ENCODE data around the gene KRTAP6-1.

The KRTAP6-1 gene

DNA sequence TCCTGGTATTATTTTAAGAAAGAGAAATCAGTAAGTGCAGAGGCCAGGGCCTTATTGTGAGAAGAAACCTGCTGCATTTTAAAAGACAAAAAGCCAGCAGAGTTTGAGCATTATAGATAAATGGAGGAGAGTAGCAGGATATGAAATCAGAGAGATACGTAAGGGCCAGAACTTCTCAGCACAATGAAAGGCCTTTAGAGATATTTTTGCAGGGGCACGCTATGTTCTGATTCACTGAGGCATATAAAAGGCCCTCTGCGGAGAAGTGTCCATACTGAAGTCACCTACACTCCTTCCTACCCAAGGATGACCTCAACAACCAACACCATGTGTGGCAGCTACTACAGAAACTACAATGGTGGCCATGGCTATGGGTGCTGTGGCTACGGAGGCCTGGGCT is 21.6 kb downstream of the KRTAP6-1 start, which contains the start of gene KRTAP6-3:
KRTAP6-3 (plus strand) TSS at position 301 of the 400 bp plus-strand sequence; CDS start at position 307, 6 bp downstream.
- no peak for DNase-seq (ENCODE audit: low read depth, low spot score)
- TF ChIP-seq, protein P1, sequence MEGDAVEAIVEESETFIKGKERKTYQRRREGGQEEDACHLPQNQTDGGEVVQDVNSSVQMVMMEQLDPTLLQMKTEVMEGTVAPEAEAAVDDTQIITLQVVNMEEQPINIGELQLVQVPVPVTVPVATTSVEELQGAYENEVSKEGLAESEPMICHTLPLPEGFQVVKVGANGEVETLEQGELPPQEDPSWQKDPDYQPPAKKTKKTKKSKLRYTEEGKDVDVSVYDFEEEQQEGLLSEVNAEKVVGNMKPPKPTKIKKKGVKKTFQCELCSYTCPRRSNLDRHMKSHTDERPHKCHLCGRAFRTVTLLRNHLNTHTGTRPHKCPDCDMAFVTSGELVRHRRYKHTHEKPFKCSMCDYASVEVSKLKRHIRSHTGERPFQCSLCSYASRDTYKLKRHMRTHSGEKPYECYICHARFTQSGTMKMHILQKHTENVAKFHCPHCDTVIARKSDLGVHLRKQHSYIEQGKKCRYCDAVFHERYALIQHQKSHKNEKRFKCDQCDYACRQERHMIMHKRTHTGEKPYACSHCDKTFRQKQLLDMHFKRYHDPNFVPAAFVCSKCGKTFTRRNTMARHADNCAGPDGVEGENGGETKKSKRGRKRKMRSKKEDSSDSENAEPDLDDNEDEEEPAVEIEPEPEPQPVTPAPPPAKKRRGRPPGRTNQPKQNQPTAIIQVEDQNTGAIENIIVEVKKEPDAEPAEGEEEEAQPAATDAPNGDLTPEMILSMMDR (IDR thresholded peaks at IDR 0.05; ENCODE audit: low read depth, low read length) = no peak
- in situ Hi-C loops (cut with HindIII; ENCODE audit: low sequenced_read_pairs) = no loop called here
- H3K4me3 ChIP-seq (ENCODE audit: low read depth, low read length) = no peak within 1 kb of the TSS

DNA sequence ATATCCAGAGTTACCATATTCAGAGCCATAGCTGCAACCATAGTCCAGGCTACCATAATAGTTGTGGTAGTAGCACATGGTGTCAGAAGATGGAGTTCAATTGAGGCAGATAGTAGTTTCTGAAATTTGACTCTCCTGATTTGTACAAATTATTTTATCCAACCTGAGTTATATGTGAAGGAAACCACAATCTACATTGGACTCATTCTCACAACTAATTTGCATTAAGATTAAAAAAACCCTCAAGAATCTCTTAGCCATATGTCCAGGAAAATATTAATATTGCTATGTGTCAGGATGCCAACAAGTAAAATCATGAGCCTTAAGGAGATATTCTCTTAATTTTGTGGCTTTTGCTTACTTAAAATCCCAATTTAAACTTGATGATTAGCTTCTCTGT is 23.4 kb downstream of the KRTAP6-1 start, which contains the start of gene KRTAP22-2:
KRTAP22-2 (minus strand) TSS at position 101 of the 400 bp plus-strand sequence.
- in situ Hi-C loops (cut with HindIII; ENCODE audit: low sequenced_read_pairs) = no loop called here
- no peak for DNase-seq (ENCODE audit: low read depth, low spot score)
- H3K4me3 ChIP-seq (ENCODE audit: low read depth, low read length) = no peak within 1 kb of the TSS
- TF ChIP-seq, protein P1 (IDR thresholded peaks at IDR 0.05; ENCODE audit: low read depth, low read length) = no peak

DNA sequence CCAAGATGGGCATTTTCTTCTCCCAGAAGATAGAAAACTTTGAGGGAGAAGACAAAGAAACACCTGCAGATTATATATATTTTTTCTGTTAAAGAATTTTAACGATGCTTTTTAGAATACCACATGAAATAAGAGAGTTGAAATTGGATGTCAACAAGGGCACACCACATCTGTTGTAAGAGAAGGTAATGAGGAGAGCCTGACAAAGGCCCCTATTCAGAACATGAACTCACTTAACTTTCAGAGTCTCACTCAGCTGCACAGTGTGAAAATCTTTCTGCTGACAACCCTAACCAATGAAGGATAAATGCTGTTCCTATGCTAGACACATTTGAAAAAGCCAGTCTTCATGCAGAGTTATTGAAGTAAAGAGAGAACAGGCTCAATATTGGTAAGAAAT is 30.9 kb downstream of the KRTAP6-1 start:
- no peak overlapping the region for H3K4me3 ChIP-seq (ENCODE audit: low read depth, low read length)
- in situ Hi-C loops (cut with HindIII; ENCODE audit: low sequenced_read_pairs) = no loop called here
- TF ChIP-seq, protein P1 (IDR thresholded peaks at IDR 0.05; ENCODE audit: low read depth, low read length) = no peak
- DNase-seq (ENCODE audit: low read depth, low spot score) = no peak

DNA sequence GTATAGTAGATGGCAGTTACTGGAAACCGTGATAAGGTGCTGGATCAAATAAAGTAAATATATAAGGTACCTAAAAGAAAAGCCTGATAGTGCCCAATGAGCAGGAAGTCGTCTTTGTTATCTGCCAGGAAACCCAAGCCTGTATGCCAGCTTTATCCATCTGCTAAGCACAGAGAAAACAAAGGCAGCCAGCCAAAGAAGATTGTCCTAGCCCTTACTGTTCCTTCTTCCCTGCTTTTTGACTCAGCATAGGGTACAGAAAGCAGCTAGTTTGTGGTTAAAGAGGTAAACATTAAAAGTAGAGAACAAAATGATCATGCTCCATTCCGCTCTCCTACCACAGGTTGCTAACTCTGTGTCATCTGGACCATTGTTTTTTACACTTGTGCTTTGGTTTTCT is 33.6 kb downstream of the KRTAP6-1 start:
- no peak for DNase-seq (ENCODE audit: low read depth, low spot score)
- H3K4me3 ChIP-seq (ENCODE audit: low read depth, low read length) = no peak overlapping the region
- in situ Hi-C loops (cut with HindIII; ENCODE audit: low sequenced_read_pairs) = no loop called here
- TF ChIP-seq, protein P1 (IDR thresholded peaks at IDR 0.05; ENCODE audit: low read depth, low read length) = no peak

DNA sequence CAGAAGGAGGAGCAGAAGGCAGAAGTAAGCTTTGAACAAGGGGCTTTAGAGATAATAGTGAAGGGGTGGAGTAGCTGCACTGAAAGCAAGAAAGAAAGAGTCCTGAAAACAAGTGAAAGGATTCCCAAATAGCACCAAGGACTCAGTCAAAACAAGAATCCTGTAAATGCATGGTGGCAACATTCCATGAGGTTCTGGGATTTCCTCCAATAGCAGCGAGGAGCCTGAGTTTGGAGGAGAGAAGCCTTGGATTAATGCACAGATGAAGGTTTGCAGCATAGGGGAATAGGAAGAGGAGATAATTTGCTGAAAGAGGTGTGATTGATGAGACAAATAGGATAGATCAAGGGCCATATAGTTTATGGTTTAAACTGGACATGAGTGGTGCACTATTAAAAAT is 34.4 kb downstream of the KRTAP6-1 start:
- H3K4me3 ChIP-seq (ENCODE audit: low read depth, low read length) = no peak overlapping the region
- in situ Hi-C loops (cut with HindIII; ENCODE audit: low sequenced_read_pairs) = no loop called here
- TF ChIP-seq, protein P1 (IDR thresholded peaks at IDR 0.05; ENCODE audit: low read depth, low read length) = no peak
- DNase-seq (ENCODE audit: low read depth, low spot score) = no peak

DNA sequence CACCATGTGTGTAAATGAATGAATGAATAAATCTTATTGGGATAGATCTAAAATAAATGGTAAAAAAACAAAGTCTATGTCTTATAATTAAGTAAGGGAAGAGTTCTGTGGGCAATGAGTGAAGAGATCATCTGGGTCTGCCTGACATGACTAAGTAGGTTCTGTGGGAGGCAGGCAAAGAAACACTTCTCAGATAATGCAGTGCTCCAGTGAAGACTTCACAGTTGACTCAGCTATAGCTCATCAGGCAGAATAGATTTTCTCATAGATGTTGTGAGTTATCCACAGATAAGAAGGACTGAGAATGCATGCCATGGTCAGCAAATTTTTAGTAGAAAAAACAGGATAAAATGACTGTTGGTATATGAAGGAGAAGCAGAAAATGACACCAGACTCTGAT is 36.0 kb downstream of the KRTAP6-1 start:
- no peak overlapping the region for H3K4me3 ChIP-seq (ENCODE audit: low read depth, low read length)
- in situ Hi-C loops (cut with HindIII; ENCODE audit: low sequenced_read_pairs) = no loop called here
- DNase-seq (ENCODE audit: low read depth, low spot score) = no peak
- TF ChIP-seq, protein P1 (IDR thresholded peaks at IDR 0.05; ENCODE audit: low read depth, low read length) = no peak

DNA sequence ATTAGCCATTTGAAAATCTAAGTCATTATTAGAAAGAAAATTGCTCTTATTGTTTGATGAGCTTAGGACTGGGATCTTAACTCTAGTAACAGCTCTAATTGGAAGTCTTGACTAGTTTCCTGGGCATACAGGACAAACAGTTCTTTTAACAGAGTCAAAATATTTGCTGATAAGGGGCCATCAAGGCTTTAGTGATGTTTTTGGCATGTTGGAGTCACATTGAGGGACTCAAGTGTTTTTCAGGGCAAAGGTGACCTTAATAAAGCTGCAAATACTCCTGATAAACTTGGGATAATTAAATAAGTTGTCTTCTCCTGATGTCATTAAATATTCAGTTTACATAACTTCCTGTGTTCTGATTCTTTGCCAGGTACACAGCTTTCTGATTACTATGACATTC is 46.1 kb downstream of the KRTAP6-1 start:
- TF ChIP-seq, protein P1 (IDR thresholded peaks at IDR 0.05; ENCODE audit: low read depth, low read length) = no peak
- in situ Hi-C loops (cut with HindIII; ENCODE audit: low sequenced_read_pairs) = no loop called here
- no peak for DNase-seq (ENCODE audit: low read depth, low spot score)
- H3K4me3 ChIP-seq (ENCODE audit: low read depth, low read length) = no peak overlapping the region

Measured in astrocyte of the spinal cord (primary cell).